Astrocyte (in vitro differentiated cells and primary cell): ENCODE results near the gene C1orf159.

Experiments
- CTCF ChIP-seq: IDR thresholded peaks from 2 replicates; pipeline ENCODE4 v1.5.1; 2011; ENCODE audit warnings: low read depth, mild to moderate bottlenecking, inconsistent platforms, low read length, moderate library complexity; ENCODE audit not compliant: insufficient read depth
- EZH2 ChIP-seq: IDR thresholded peaks from 2 replicates; pipeline ENCODE4 v1.6.1; 2012; ENCODE audit warnings: mild to moderate bottlenecking, low read length, inconsistent platforms; ENCODE audit not compliant: insufficient read depth

- TF ChIP-seq CTCF (no peak), EZH2 (no peak)
Observed at GRCh38 chr1:1151306-1151705, 35.4 kb upstream of the C1orf159 start.
